NCI-H1092 (cell line): ENCODE measurements around the gene GALNT16.
"Not testable (repeated sequence)": the region's sequence is repeated elsewhere in the genome, so short reads cannot be mapped to it uniquely, and the experiment has no call there.

Source experiments
- DNase-seq: peaks from one replicate; lab custom pipeline; 2025; lab: John Stamatoyannopoulos, UW

Gene GALNT16

DNA sequence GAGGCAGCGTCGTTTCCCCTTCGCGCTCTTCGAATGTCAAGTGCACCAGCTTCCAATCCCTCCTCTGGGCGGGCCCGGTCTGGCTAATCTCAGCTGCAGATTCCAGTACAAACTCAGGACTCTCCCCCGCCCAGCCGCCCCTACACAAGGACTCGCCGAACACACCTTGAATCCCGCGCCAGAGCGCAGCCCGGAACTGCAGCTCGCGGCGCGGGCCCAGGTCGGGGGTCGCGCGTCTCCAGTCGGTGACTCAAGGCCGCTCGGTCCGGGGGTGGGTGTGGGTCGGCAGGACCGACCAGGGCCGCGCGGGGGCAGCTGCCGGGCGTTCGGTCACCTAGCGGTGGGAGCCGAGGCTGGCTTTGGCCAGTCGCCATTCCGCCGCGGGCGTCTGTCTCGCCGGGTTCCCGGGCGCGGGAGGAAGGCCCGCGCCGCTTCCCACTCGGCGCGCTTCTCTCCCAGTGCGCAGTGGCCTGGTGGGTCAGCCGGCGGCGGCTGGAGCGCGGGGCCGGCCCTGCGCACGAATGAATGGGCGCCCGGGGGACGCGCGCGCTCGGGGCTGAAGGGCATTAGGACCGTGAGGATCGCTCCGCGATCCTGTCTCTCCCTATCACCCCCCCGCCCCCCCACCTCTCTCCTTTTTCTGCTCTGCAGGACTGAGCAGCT, at the start of gene GALNT16:
GALNT16 (plus strand) TSS at position 632 of the 663 bp plus-strand sequence. CDS start 133 bp downstream, outside the sequence.
- DNase-seq: peak; percentile 37

DNA sequence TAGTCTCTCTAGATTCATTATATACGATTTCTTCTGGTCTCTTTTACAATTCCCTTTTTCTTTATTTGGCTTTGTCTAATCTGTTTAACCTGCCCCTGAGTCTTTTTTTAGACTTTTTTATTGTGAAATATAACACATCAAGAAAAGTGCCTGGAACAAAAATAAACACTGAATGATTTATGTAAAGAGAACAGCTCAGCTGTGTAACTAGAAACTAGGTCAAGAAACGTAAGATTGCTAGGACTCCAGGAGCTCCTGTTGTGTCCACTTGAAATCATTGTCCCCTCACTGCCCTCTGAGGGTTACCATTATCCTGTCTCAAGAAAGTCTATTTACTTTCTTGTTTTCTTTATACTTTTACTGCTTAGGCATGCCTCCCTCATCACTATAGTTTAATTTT, 45.6 kb upstream of the GALNT16 start:
- no peak for DNase-seq

DNA sequence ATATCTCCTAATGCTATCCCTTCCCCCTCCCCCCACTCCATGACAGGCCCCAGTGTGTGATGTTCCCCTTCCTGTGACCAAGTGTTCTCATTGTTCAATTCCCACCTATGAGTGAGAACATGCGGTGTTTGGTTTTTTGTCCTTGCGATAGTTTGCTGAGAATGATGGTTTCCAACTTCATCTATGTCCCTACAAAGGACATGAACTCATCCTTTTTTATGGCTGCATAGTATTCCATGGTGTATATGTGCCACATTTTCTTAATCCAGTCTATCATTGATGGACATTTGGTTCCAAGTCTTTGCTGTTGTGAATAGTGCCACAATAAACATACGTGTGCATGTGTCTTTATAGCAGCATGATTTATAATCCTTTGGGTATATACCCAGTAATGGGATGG, 42.3 kb upstream of the GALNT16 start:
- DNase-seq: not testable (repeated sequence)

DNA sequence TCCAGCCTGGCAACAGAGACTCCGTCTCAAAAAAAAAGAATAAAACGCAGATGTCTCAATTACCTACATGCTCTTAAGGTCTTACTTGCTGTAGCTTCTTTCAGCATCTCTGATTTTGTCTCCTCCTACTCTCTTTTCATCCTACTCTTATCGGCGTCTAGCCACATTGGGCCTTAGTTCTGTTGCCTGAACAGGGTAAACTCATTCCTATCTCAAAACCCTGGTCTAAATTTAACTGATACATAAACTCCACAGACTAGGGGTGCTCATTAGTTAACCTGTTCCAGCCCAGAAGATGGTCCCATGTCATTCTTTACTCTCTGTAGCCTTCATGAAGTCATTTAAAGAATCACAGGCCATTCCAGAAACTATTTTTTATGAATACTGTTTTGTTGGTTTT, 35.0 kb upstream of the GALNT16 start:
- no peak for DNase-seq

GRCh38 chr14:69226178-69226577, 33.8 kb upstream of the GALNT16 start:
- DNase-seq: no peak

GRCh38 chr14:69226736-69227135, 33.2 kb upstream of the GALNT16 start:
- no peak for DNase-seq

- DNase-seq: no peak
Observed at GRCh38 chr14:69231486-69231885, 28.5 kb upstream of the GALNT16 start.

- no peak for DNase-seq
Observed at GRCh38 chr14:69232388-69232787, 27.6 kb upstream of the GALNT16 start.

GRCh38 chr14:69234106-69234505, 25.9 kb upstream of the GALNT16 start:
- no peak for DNase-seq

DNA sequence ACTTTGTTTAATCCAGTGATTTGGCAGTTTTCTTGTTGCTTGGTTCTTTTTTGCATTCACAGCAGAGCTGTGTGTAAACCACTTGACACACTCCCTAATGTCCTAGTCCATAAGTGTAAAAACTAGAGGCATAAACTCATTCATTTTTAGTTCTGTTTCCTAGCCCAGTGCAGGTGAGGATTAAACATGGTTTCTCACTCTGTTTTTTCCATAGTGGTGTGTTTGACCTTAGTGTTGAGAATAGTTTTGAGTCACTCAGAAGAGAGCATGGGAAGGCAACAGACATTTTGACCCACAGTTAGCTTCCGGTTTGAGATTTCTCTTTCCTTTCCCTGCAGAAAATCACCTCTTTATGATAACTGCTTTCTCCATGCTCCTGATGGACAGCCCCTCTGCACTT, 24.2 kb upstream of the GALNT16 start:
- DNase-seq: no peak

DNA sequence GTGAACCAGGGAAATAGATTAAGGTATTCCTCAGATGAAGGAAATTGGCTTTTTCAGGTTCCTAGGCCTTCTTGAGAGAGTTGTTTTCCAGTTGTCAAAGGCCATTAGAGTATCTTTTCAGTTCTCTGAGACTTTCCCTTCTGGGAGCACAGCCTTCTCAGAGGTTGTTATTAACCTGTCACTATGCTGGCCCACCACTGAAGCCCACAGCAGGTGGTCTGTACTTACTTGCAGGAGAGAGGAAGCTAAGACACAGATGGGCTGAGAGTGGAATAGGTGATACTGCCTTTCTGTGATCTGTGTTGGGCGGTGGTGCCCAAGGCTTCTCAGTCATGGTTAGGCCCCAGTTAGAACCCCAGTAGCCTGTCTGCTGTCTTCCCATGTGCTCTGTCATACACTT, 22.8 kb upstream of the GALNT16 start:
- no peak for DNase-seq

GRCh38 chr14:69237584-69237983, 22.4 kb upstream of the GALNT16 start:
- no peak for DNase-seq

- no peak for DNase-seq
Observed at GRCh38 chr14:69238883-69239282, 21.1 kb upstream of the GALNT16 start.

- no peak for DNase-seq
Observed at GRCh38 chr14:69240527-69241173, 19.3 kb upstream of the GALNT16 start.

- no peak for DNase-seq
Observed at GRCh38 chr14:69241577-69241976, 18.4 kb upstream of the GALNT16 start.

DNA sequence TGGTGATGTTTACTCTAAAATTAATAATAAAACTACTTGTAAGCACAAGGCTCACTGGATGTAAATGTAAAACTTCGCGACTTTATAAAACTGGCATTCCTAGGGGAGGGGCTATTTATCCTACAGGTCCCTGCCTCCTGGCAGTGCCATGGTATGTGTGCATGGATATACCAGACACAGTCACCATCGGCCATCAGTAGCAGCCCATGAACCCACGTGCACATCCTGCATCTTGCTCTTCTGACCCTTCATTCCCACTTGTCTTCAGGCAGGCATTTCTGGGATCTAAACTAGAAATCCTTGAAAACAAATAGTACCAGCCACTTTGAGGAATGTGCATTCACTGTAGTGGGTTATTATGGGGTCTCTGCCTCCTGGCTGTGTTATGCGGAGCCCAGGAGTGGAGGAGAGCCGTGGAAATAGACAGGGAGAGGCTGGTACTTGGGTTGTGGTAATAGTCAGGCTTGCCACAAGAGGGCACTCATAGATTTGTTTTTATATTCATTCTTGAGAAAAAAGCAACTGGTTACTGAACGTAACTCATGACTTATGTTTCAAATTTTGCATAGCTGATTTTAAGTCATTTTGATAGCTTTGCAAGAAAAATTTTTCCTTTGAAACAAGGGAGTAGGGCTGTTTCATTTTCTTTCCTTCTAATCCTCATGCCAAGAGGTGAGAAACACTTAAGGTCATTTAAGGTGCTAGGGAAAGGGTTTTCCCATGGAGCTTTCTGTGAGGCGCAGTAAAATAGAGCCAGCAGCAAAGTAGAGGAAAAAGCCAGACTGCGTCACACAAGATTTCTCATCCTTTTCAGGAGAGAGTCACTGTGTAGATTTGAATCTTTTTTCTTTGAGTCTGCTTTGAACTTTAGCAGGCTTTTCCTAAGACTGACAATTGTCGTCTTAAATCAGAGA, 17.4 kb upstream of the GALNT16 start:
- DNase-seq: peak; percentile 55

DNA sequence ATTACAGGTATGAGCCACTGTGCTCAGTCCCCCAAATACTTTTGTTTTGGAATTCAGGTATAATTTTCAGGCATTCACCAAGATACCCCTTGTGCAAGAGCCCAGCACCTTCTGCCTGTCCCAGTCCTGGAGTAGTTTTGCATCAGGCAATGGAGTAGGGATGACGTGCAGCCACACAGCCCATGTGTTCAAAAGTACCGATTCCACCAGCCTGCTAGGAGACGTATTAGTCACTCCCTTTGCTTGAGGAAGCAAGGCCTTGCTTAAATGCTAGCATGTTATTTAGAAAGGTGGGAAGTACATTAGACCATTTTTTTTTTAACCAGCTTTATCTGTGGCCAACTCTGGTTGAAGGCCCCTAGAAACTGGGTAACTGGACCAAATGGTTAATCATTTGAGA, 15.0 kb upstream of the GALNT16 start:
- DNase-seq: no peak

- DNase-seq: no peak
Observed at GRCh38 chr14:69246331-69246730, 13.6 kb upstream of the GALNT16 start.

DNA sequence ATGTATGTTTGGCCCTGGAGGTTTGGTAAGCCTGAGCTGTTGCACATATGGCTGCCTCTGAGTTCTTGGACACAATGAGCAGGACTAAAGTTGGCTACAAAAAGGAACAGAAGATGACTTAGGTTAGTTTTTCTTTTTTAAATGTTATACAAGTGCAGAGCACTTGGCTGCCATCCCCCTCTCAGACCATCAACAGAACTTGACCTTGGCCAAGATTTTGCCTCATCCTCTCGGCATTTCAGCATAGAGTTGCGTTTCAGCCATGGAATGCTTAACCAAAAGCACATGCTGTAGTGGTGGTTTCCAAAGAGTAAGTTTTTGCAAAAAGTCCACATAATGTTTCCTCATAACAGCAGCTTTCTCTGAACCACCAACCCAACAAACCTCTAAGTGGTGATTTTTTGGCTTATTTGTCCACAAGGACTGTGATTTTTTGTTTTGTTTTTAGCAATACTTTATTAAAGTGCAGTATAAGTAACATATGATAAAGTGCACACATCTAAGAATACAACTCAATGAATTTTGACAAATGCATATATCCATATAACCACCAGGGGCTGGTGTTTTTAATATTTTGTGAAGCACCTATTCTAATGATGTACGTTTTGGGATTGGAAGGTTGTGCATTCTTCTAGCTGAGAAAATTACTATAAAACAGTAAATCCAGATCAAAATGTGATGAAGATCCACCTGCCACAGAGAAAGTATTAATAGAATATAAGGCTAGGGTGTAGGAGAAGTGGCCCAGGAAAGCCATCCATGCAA, 12.1 kb upstream of the GALNT16 start:
- no peak for DNase-seq

GRCh38 chr14:69249603-69250002, 10.4 kb upstream of the GALNT16 start:
- no peak for DNase-seq

- no peak for DNase-seq
Observed at GRCh38 chr14:69252851-69253250, 7.1 kb upstream of the GALNT16 start.

- DNase-seq: no peak
Observed at GRCh38 chr14:69259168-69259526, 811 bp upstream of the GALNT16 start.
